Measurements from ENCODE around the gene APOA4.
A peak's percentile ranks its signal among the peaks of the same experiment; 100 is the strongest.

The APOA4 gene

DNA sequence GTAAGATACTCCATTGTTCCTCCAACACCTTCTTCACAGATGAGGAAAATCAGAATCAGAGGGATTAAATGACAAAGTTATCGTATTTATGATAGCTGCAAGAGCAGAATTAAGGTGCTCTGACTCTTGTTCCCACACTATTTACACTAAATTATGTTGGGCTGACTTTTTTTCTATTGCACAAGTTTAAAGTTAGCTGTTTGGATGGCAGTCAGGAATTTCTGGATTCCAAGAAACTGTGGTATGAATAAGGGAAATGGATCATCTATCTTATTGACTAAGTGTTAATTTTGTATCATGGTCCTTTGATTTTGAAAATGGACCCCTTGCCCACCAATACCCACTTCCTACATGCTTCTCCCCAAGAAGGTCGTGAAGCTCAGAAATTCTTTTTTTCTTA lies 34.2 kb upstream of the APOA4 start (continued):
- TF ChIP-seq MZF1 (tag by site-specific recombination; IDR thresholded peaks at IDR 0.05; ENCODE audit: borderline replicate concordance) (no peak), ZNF416 (tag by site-specific recombination; IDR thresholded peaks at IDR 0.05) (no peak), KLF9 (tag by site-specific recombination; IDR thresholded peaks at IDR 0.05; ENCODE audit: low read depth) (no peak), PRDM6 (tag by site-specific recombination; IDR thresholded peaks at IDR 0.05) (no peak), ZSCAN23 (tag by site-specific recombination; IDR thresholded peaks at IDR 0.05) (no peak)

DNA sequence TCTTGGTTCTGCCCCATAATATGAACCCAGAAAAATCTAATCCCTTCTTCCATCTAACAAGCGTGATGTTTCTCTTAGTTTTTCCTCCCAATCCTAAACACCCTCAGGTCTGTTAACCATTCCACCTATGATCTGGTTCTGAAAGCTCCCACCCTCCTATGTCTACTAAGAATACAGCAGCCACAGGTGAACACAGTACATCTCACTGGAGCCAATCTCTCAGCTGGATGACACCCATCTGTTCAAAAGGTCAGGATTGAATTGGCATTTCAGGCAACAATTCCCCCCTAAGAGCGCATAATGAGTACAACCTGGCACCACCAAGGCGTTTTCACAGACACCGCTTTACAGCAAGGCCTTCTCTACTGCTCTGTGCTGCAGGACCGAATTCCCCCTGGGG lies 33.3 kb upstream of the APOA4 start:
- Histone ChIP-seq H3K27ac (ENCODE audit: extremely low read depth, low read depth, low read length) (no peak overlapping the region), H3K9me3 (ENCODE audit: control insufficient read depth, insufficient read depth, low read depth, low read length) (no peaks in the 10 kb centered on the region), H3K4me1 (ENCODE audit: control insufficient read depth, insufficient read depth, low read length) (peaks cover 2% of the 10 kb centered on the region; the same call in 1 of the 2 replicates), H3K4me3 (ENCODE audit: low read depth, low read length) (no peak overlapping the region), H3K36me3 (ENCODE audit: control insufficient read depth in 2 of 2, insufficient read depth in 1 of 2, low read length in 2 of 2) (peaks cover 0 to 60% of the 10 kb centered on the region in 2 experiments; a peak in 1 of 3 replicates)
- CTCF ChIA-PET: no interaction called here
- POLR2A ChIA-PET: no interaction called here
- no peak for TF ChIP-seq ZNF549 (tag by site-specific recombination; IDR thresholded peaks at IDR 0.05)

- peaks cover 0 to 50% of the 10 kb centered on the region in 2 experiments; a peak in 1 of 3 replicates for H3K36me3 ChIP-seq (ENCODE audit: control insufficient read depth in 2 of 2, insufficient read depth in 1 of 2, low read length in 2 of 2)
- no peak overlapping the region for H3K4me3 ChIP-seq (ENCODE audit: low read depth, low read length)
- no peak for TF ChIP-seq ZNF707 (tag by site-specific recombination; IDR thresholded peaks at IDR 0.05)
- CTCF ChIA-PET: no interaction called here
- H3K9me3 ChIP-seq (ENCODE audit: control insufficient read depth, insufficient read depth, low read depth, low read length): no peaks in the 10 kb centered on the region
- H3K27ac ChIP-seq (ENCODE audit: extremely low read depth, low read depth, low read length): no peak overlapping the region
- peaks cover 2% of the 10 kb centered on the region; the same call in 1 of the 2 replicates for H3K4me1 ChIP-seq (ENCODE audit: control insufficient read depth, insufficient read depth, low read length)
- POLR2A ChIA-PET: no interaction called here
Measured at GRCh38 chr11:116855413-116855812, 32.3 kb upstream of the APOA4 start.

DNA sequence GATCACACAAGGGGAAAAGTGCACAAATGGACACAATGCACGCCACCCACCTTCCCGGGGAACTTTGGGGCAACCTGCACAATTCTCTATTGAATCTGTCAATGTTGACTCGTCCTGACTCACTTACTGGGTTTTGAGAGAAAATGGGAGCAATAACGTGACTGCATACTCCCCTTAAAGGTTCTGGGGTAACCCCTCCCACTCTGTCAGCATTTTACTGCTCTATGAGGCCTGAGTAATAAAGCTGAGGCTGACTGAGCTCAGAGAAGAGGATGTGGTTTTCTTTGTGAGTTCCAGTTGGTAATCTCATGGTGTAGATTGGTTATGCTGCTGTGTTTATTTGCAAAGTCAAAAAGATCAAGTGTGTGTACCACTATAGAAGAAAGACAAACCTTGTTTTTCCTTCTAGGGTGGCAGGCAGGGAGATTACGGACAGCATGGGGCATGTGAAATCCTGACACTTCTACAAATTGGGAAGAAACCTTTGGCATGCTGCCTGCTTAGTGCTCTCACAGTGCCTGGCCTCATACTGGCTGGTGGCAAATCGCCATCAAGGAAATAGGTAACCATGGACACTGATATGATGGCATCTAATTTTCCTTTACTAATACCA lies 30.5 kb upstream of the APOA4 start:
- ChIA-PET POLR2A (interaction anchor here (1.6 kb wide), 1 partner anchor 18 kb away, joined by 4 read pairs; no protein-coding TSS in a partner anchor), CTCF (interaction anchor here (0.6 to 1.2 kb wide), 6 partner anchors 17 to 252 kb away, joined by 3 to 10 read pairs (median 3); no protein-coding TSS in a partner anchor)
- H3K27ac ChIP-seq (ENCODE audit: extremely low read depth, low read depth, low read length): no peak overlapping the region
- H3K9me3 ChIP-seq (ENCODE audit: control insufficient read depth, insufficient read depth, low read depth, low read length): no peaks in the 10 kb centered on the region
- H3K4me3 ChIP-seq (ENCODE audit: low read depth, low read length): no peak overlapping the region
- peaks cover 2% of the 10 kb centered on the region; the same call in 1 of the 2 replicates for H3K4me1 ChIP-seq (ENCODE audit: control insufficient read depth, insufficient read depth, low read length)
- H3K36me3 ChIP-seq (ENCODE audit: control insufficient read depth in 2 of 2, insufficient read depth in 1 of 2, low read length in 2 of 2): peaks cover 0 to 49% of the 10 kb centered on the region in 2 experiments; a peak in 1 of 3 replicates
- TF ChIP-seq AEBP2 (tag by site-specific recombination; IDR thresholded peaks at IDR 0.05; ENCODE audit: borderline replicate concordance) (no peak), KLF7 (tag by site-specific recombination; IDR thresholded peaks at IDR 0.05; ENCODE audit: borderline replicate concordance) (peak; percentile 73; the same call in 1 of the 2 replicates), ZNF692 (tag by site-specific recombination; IDR thresholded peaks at IDR 0.05) (peak; percentile 32; the same call in 1 of the 2 replicates), ZNF121 (tag by site-specific recombination; IDR thresholded peaks at IDR 0.05) (no peak), SETDB1 (IDR thresholded peaks at IDR 0.05; ENCODE audit: insufficient read length, low read length) (no peak), REST (tag by site-specific recombination; IDR thresholded peaks at IDR 0.05) (no peak), YY2 (tag by site-specific recombination; IDR thresholded peaks at IDR 0.05) (no peak), ZBTB8A (tag by site-specific recombination; IDR thresholded peaks at IDR 0.05) (peak; percentile 17; the same call in 1 of the 2 replicates)
- TF ChIP-seq, protein P1, sequence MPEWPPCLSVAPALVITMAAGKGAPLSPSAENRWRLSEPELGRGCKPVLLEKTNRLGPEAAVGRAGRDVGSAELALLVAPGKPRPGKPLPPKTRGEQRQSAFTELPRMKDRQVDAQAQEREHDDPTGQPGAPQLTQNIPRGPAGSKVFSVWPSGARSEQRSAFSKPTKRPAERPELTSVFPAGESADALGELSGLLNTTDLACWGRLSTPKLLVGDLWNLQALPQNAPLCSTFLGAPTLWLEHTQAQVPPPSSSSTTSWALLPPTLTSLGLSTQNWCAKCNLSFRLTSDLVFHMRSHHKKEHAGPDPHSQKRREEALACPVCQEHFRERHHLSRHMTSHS (tag by site-specific recombination; IDR thresholded peaks at IDR 0.05): peak; percentile 96
- TF ChIP-seq, protein P2, sequence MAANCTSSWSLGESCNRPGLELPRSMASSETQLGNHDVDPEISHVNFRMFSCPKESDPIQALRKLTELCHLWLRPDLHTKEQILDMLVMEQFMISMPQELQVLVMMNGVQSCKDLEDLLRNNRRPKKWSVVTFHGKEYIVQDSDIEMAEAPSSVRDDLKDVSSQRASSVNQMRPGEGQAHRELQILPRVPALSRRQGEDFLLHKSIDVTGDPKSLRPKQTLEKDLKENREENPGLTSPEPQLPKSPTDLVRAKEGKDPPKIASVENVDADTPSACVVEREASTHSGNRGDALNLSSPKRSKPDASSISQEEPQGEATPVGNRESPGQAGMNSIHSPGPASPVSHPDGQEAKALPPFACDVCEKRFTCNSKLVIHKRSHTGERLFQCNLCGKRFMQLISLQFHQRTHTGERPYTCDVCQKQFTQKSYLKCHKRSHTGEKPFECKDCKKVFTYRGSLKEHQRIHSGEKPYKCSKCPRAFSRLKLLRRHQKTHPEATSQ (tag by site-specific recombination; IDR thresholded peaks at IDR 0.05): no peak
